HepG2 (cell line): ENCODE results near the gene TATDN2.

Source experiments
- CTCF ChIP-seq: sonication (generic); formaldehyde crosslinking; IDR thresholded peaks from 2 replicates; pipeline ENCODE4 v1.5.0; 2020; ENCODE audit warnings: mild to moderate bottlenecking, missing genetic modification reagents, moderate library complexity
- FOXA3 ChIP-seq: IDR thresholded peaks from 2 replicates; pipeline ENCODE4 v1.6.1; 2016; ENCODE audit warnings: missing genetic modification reagents, missing compliant biosample characterization
- JUN ChIP-seq: sonication (generic); formaldehyde crosslinking; IDR thresholded peaks from 2 replicates; pipeline ENCODE4 v1.4.0; 2020; ENCODE audit warnings: mild to moderate bottlenecking, missing genetic modification reagents
- NFYB ChIP-seq: sonication (generic); formaldehyde crosslinking; IDR thresholded peaks from 2 replicates; pipeline ENCODE4 v1.4.0; 2020; ENCODE audit warnings: missing genetic modification reagents
- POLR2AphosphoS5 ChIP-seq: IDR thresholded peaks from 2 replicates; pipeline ENCODE4 v1.6.1; 2012; ENCODE audit warnings: low read depth, low read length
- RELA ChIP-seq: sonication (generic); formaldehyde crosslinking; IDR thresholded peaks from 2 replicates; pipeline ENCODE4 v1.4.0; 2020; ENCODE audit warnings: missing genetic modification reagents
- TFE3 ChIP-seq: IDR thresholded peaks from 2 replicates; pipeline ENCODE4 v1.6.1; 2016
- WIZ ChIP-seq: sonication (generic); formaldehyde crosslinking; IDR thresholded peaks from 2 replicates; pipeline ENCODE4 v1.5.1; 2020; ENCODE audit warnings: mild to moderate bottlenecking, missing genetic modification reagents
- ZNF121 ChIP-seq: sonication (generic); formaldehyde crosslinking; IDR thresholded peaks from 2 replicates; pipeline ENCODE4 v1.5.0; 2020; ENCODE audit warnings: mild to moderate bottlenecking, missing genetic modification reagents
- TF ChIP-seq, protein P1 (sequence below), 2 experiments: fragments of 450-650 bp in 1 of 2; sonication (generic) in 1 of 2; formaldehyde crosslinking; IDR thresholded peaks; 2 replicates each; pipeline versions ENCODE4 v1.5.0 to v1.8.0; 2020 to 2022; ENCODE audit warnings: mild to moderate bottlenecking in 1 of 2, missing genetic modification reagents in 1 of 2
- TF ChIP-seq, protein P2 (sequence below): sonication (generic); formaldehyde crosslinking; conservative IDR thresholded peaks from 2 replicates; pipeline ENCODE4 v1.8.0; 2022; ENCODE audit warnings: low read depth, missing genetic modification reagents

DNA sequence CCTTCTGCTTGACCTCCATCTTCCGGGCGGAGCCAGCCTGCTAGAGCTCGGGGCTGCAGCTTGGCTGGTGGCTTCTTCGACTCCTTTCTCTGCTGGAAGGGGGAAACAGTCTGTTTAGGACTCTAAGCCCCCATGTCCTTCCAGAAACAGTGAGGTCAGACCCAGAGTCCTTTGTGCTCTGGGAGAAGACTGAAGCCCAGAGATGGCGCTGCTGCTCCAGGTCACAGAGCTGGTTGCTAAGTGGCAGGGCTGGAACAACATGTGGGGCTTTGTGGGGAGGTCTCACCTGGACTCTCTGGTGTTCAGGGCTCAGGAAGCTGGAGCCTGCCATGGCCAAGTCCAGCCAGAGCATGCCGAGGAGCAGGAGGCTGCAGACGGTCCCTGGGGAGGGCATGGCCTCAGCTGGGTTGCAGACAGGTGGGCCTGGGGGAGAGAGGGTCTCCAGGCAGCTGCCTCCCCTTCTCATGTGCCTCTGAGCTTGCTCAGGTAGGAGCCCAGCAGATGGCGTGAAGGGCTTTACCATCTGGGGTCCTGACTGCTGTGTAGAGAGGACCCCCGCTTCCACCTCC, 41.6 kb downstream of the TATDN2 start:
- peak; percentile 39 for TF ChIP-seq CTCF (CRISPR knock-in tag)
- no peak for TF ChIP-seq POLR2AphosphoS5
- TF ChIP-seq, protein P1, sequence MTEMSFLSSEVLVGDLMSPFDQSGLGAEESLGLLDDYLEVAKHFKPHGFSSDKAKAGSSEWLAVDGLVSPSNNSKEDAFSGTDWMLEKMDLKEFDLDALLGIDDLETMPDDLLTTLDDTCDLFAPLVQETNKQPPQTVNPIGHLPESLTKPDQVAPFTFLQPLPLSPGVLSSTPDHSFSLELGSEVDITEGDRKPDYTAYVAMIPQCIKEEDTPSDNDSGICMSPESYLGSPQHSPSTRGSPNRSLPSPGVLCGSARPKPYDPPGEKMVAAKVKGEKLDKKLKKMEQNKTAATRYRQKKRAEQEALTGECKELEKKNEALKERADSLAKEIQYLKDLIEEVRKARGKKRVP (CRISPR knock-in tag; IDR thresholded peaks at IDR 0.05): no peak
- no peak for TF ChIP-seq TFE3 (CRISPR knock-in tag)
- TF ChIP-seq, protein P2, sequence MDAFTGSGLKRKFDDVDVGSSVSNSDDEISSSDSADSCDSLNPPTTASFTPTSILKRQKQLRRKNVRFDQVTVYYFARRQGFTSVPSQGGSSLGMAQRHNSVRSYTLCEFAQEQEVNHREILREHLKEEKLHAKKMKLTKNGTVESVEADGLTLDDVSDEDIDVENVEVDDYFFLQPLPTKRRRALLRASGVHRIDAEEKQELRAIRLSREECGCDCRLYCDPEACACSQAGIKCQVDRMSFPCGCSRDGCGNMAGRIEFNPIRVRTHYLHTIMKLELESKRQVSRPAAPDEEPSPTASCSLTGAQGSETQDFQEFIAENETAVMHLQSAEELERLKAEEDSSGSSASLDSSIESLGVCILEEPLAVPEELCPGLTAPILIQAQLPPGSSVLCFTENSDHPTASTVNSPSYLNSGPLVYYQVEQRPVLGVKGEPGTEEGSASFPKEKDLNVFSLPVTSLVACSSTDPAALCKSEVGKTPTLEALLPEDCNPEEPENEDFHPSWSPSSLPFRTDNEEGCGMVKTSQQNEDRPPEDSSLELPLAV (CRISPR knock-in tag): no peak
- TF ChIP-seq NFYB (CRISPR knock-in tag): no peak
- TF ChIP-seq WIZ (CRISPR knock-in tag): no peak
- no peak for TF ChIP-seq ZNF121 (CRISPR knock-in tag)
- TF ChIP-seq FOXA3 (CRISPR knock-in tag): no peak
- TF ChIP-seq JUN (CRISPR knock-in tag): no peak
- TF ChIP-seq RELA: no peak
